Loucy (cell line): ENCODE results near the gene UQCR10.

Experiments
- H2AFZ ChIP-seq: fragments of 200-600 bp; sonication (generic); 2 replicates; pipeline ENCODE4 v1.6.0; 2016; ENCODE audit warnings: antibody characterized with exemption, mild to moderate bottlenecking, low read length, moderate library complexity
- H3F3A ChIP-seq: fragments of 200-600 bp; 2 replicates; pipeline ENCODE4 v1.6.0; 2016; ENCODE audit warnings: antibody characterized with exemption, low read depth, mild to moderate bottlenecking
- H3K27me3 ChIP-seq: fragments of 200-600 bp; sonication (generic); 2 replicates; pipeline ENCODE4 v1.6.1; 2014; ENCODE audit warnings: low read length, mild to moderate bottlenecking; ENCODE audit not compliant: insufficient read depth, poor library complexity, severe bottlenecking
- H3K36me3 ChIP-seq: fragments of 200-600 bp; sonication (generic); 2 replicates; pipeline ENCODE4 v1.6.1; 2016; ENCODE audit warnings: low read length; ENCODE audit not compliant: insufficient read depth
- H3K4me1 ChIP-seq: fragments of 200-600 bp; sonication (generic); 2 replicates; pipeline ENCODE4 v1.5.1; 2014; ENCODE audit warnings: low read length, mild to moderate bottlenecking; ENCODE audit not compliant: insufficient read depth, poor library complexity, severe bottlenecking
- H3K4me2 ChIP-seq: fragments of 200-600 bp; sonication (generic); 2 replicates; pipeline ENCODE4 v1.6.0; 2014; ENCODE audit warnings: antibody characterized with exemption, low read length, low read depth, mild to moderate bottlenecking; ENCODE audit not compliant: poor library complexity, severe bottlenecking
- H3K4me3 ChIP-seq: fragments of 200-600 bp; sonication (generic); 2 replicates; pipeline ENCODE4 v1.5.1; 2014; ENCODE audit warnings: low read length, mild to moderate bottlenecking, mixed read lengths; ENCODE audit not compliant: poor library complexity, severe bottlenecking
- H3K79me2 ChIP-seq: fragments of 200-600 bp; sonication (generic); 2 replicates; pipeline ENCODE4 v1.6.1; 2014; ENCODE audit warnings: low read length; ENCODE audit not compliant: insufficient read depth
- H3K9ac ChIP-seq: fragments of 200-600 bp; sonication (generic); 2 replicates; pipeline ENCODE4 v1.6.0; 2014; ENCODE audit warnings: mild to moderate bottlenecking, low read depth, low read length, moderate library complexity; ENCODE audit not compliant: poor library complexity, severe bottlenecking
- H3K9me2 ChIP-seq: fragments of 200-600 bp; sonication (generic); replicated peaks from 2 replicates; pipeline ENCODE4 v1.6.1; 2016; ENCODE audit warnings: low read depth, low read length, mixed read lengths
- H3K9me3 ChIP-seq: fragments of 200-600 bp; sonication (generic); 2 replicates; pipeline ENCODE4 v1.6.1; 2014; ENCODE audit warnings: mild to moderate bottlenecking, antibody characterized with exemption, low read length, low read depth; ENCODE audit not compliant: insufficient read depth
- H4K20me1 ChIP-seq: fragments of 200-600 bp; sonication (generic); 2 replicates; pipeline ENCODE4 v1.6.0; 2014; ENCODE audit warnings: antibody characterized with exemption, low read length, mild to moderate bottlenecking; ENCODE audit not compliant: insufficient read depth, poor library complexity, severe bottlenecking
- CTCF ChIP-seq: fragments of 200-600 bp; sonication (generic); conservative IDR thresholded peaks from 2 replicates; pipeline ENCODE4 v1.5.1; 2014; ENCODE audit warnings: mild to moderate bottlenecking, antibody characterized with exemption, low read length
- EZH2phosphoT487 ChIP-seq: fragments of 200-600 bp; IDR thresholded peaks from 2 replicates; pipeline ENCODE4 v1.6.1; 2018; ENCODE audit warnings: antibody characterized with exemption, mild to moderate bottlenecking, moderate library complexity, borderline replicate concordance

Gene UQCR10

GRCh38 chr22:29719899-29720645 is 47.1 kb upstream of the UQCR10 start, which contains the start of gene CABP7:
CABP7 (plus strand) TSS chr22:29720003; CDS start chr22:29720425, 422 bp downstream.
- Histone ChIP-seq H3K9me2 (no peaks in the 10 kb centered on the region), H3K36me3 (no peaks in the 10 kb centered on the region), H3K4me3 (no peak within 1 kb of the TSS), H3K27me3 (no peaks in the 10 kb centered on the region), H3K4me1 (no peaks in the 10 kb centered on the region), H3K9me3 (no peaks in the 10 kb centered on the region), H3K9ac (no peak within 1 kb of the TSS), H3K4me2 (no peak within 1 kb of the TSS), H3F3A (no peaks in the 10 kb centered on the region), H2AFZ (no peak within 1 kb of the TSS), H3K79me2 (no peaks in the 10 kb centered on the region), H4K20me1 (no peaks in the 10 kb centered on the region)
- TF ChIP-seq EZH2phosphoT487: no peak
- TF ChIP-seq CTCF: no peak

DNA sequence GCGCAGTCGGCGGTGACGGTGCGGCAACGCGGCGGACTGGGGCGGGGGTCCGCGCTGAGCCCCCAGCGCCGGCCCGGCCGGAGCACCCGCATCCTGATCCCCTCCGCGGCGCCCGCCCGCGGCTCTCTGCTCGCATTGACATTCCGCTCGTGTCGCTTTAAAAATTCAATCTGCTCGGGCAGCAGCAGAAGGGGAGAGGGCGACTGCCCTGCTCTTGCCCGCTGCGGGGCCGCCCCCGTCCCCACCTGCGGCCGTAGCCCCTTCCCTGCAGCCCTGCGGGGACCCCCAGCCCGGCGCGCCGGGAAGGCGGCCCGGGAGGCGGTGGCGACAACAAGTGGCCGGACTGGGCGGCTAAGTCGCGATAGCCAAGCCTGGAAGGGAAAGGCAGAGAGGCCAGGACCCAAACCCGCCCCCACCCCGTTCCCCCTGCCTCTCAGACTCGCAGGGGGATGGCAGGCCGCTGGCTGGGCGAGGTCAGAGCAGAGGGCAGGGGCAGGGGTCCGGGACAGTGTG is 46.3 kb upstream of the UQCR10 start:
- H3F3A ChIP-seq: no peaks in the 10 kb centered on the region
- no peaks in the 10 kb centered on the region for H3K27me3 ChIP-seq
- H3K9me3 ChIP-seq: no peaks in the 10 kb centered on the region
- H4K20me1 ChIP-seq: no peaks in the 10 kb centered on the region
- no peaks in the 10 kb centered on the region for H3K9me2 ChIP-seq
- H2AFZ ChIP-seq: no peak overlapping the region
- H3K4me2 ChIP-seq: no peak overlapping the region
- H3K79me2 ChIP-seq: no peaks in the 10 kb centered on the region
- no peaks in the 10 kb centered on the region for H3K4me1 ChIP-seq
- TF ChIP-seq CTCF (no peak), EZH2phosphoT487 (no peak)
- H3K9ac ChIP-seq: no peak overlapping the region
- no peak overlapping the region for H3K4me3 ChIP-seq
- H3K36me3 ChIP-seq: no peaks in the 10 kb centered on the region

DNA sequence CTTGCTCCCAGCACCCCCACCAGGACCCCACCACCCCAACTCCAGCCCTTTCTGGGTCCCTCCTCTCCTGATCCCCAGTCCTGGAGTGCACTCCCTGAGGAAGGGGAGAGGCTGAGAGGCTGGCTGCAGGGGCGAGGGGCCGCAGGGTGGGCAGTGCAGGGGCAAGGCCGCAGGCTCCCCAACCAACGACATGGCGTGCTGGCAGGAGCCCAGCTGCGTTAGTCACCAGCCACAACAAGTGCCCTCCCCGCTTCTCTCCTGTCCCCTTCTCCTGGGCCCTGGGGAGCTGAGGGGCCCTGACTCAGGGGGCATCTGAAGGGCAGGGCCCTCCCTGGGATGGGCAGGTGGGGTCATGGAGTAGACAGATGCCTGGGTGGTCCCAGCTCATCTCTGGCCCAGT is 45.0 kb upstream of the UQCR10 start:
- H3K79me2 ChIP-seq: no peaks in the 10 kb centered on the region
- H3K27me3 ChIP-seq: no peaks in the 10 kb centered on the region
- H2AFZ ChIP-seq: no peak overlapping the region
- no peak overlapping the region for H3K4me3 ChIP-seq
- H3K9me2 ChIP-seq: no peaks in the 10 kb centered on the region
- H3K4me2 ChIP-seq: no peak overlapping the region
- TF ChIP-seq EZH2phosphoT487: no peak
- no peak for TF ChIP-seq CTCF
- no peaks in the 10 kb centered on the region for H4K20me1 ChIP-seq
- no peak overlapping the region for H3K9ac ChIP-seq
- H3K9me3 ChIP-seq: no peaks in the 10 kb centered on the region
- H3F3A ChIP-seq: no peaks in the 10 kb centered on the region
- H3K4me1 ChIP-seq: no peaks in the 10 kb centered on the region
- no peaks in the 10 kb centered on the region for H3K36me3 ChIP-seq
